HG02623 (cell line): ENCODE data around the gene SPATA25.
"Not testable (repeated sequence)": the region's sequence is repeated elsewhere in the genome, so short reads cannot be mapped to it uniquely, and the experiment has no call there.

Experiments
- ATAC-seq: cut with Tn5 transposase; IDR thresholded peaks from one replicate; pipeline ENCODE4 v1.9.1; 2021; ENCODE audit warnings: moderate library complexity; ENCODE audit not compliant: unreplicated experiment

The SPATA25 gene

DNA sequence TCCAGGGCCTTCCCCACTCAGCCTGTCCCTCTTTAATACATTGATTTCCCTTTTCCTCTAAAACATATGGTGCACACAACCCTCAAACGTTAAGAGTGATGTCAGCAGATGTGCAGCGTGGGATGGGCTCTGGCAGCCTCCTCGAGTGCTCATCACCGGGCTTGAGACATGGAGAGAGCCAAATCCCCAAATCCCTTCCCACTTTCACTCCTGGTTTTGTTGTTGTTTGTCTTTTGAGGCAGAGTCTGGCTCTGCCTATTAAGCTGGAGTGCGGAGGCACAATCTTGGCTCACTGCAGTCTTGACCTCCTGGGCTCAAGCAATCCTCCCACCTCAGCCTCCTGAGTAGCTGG is 30.3 kb upstream of the SPATA25 start:
- no peak for ATAC-seq

DNA sequence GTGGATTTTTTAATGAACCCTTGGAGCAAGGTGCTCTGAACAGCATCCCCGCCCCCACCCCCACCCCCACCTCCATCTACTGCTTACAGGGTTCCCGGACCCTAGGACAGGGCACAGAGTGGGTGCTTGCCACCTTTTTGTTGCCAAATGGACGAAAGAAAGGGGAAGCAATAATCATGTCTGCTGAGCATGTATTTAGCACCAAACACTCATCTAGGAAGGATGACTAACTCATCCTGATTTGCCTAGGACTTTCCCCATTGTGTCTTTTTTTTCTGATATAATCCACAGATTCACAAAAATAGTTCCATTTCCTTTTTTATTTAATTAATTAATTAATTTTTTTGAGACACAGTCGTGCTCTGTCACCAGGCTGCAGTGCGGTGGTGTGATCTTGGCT is 25.7 kb upstream of the SPATA25 start:
- ATAC-seq: no peak

DNA sequence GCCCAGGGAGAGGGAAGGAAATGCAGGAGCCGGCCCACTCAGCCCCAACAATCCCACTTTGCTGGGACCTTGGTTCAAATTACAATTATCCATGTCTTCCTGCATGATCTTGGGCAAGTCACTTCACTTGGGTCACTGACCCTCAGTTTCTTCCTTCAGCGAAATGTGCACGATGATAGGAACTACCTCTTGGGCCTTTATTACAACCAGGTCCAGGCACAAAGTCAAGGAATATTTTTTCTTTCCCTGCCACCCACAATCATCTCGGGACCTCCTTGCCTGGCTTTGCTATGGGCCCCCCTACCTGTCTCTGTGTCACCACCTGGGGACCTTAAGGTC is 24.9 kb upstream of the SPATA25 start:
- no peak for ATAC-seq

DNA sequence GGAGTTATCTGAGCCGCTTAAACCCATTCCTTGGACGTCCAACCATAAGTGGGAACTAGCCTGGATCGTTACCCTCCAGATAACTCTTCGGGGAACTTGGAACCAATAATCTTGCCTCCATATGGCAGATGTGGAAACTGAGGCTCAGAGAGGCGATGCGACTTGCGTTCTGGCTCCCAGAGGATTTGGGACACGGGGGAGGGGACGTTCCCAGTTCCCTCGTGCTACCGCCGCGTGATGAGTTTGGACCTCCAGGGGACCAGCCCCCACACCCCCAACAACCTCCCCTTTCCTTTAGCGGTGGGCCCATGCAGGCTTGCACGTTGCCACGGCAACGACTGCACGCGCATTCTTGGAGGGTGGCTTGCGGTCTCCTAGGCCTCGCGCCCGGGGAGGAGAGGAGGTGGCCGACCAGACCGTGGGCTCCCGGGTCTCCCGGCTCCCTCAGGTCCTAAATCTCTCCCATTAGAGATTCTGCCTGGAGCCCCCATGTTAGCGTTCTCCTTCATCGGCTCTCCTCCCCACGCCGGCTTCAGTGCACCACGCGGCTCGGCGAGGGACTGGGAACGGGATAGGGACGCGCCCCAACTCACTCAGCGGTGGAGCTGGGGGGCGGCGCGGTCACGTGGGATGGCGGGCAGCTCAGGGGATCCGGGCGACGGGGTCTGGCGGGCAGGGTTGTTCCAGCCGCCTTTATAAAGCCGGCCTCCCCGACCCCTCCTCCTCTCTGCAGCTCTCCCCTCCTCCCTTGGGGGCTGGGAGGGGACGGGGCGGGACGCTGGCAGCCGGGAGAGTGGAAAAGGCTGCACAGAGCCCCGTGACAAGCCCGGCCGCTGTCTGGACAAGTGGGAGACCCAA is 24.3 kb upstream of the SPATA25 start, which contains the start of gene PLTP:
PLTP (minus strand) TSS at position 670 of the 858 bp plus-strand sequence. CDS start 703 bp downstream, outside the sequence.
- no peak for ATAC-seq

DNA sequence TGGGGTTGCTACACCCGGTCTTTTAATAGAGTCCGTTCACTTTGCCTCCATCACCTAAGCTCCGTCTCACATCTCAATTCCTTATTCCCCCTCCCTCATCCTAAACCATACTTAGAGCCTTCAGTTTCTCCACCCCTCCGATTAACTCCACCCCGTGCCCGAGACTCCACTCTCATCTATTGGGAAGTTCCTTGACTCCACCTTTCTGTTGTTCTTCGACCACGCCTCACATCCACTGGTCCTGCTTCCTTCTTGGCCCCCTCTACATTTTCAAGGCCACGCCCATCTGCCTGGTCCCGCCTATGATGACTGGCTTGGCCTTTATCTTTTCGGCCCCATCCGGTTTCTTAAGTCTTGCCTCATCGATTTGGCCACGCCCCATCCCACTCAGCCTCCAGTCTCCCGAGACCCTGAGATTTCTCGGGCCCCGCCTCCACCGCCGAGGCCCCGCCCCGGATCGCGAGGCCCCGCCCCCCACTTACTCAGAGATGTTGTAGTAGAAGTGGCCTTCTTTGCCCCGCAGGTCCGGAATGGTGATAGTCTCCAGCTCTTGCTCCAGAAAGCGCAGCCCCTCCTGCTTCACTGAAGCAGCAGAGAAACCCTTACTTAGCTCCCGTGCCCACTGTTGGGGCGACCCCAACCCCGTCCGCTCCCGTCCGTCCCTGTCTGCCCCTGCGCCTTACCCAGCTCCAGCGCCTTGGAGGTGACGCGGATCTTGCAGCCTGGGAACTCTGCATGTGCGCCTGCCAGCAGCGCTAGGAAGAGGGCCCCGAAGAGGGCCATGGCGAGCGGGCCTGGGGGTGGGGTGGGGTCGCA is 23.5 kb upstream of the SPATA25 start:
- peak; percentile 84 for ATAC-seq

DNA sequence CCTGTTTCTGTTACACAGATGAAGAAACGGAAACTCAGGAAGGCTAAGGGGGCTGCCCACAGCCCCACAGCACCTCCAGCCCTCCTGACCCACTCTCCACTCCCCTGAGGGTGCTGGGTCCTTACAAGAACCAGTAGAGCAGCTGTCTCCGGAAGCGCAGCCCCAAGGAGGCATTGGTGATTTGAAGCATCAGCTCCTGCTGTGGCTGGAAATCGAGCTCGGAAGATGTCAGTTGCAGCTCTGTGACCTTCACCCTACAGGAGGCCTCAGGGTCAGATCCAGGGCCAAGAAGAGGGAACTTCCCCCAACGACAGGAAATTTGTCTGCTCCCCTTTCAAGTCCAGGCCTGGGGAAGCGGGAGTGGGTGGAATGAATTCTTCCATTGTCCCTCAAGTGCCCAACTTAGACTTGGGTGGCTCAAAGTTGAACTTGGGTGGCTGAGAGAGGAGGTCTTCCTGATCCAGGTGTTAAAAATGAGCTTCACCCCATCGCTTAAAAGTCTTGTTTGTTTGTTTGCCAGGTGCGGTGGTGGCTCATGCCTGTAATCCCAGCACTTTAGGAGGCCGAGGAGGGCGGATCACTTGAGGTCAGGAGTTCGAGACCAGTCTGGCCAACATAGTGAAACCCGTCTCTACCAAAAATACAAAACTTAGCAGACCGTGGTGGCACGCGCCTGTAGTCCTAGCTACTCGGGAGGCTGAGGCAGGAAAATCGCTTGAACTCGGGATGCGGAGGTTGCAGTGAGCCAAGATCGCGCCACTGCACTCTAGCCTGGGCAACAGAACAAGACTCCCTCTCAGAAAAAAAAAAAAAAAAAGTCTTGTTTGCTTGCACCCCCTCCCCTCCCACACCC is 22.6 kb upstream of the SPATA25 start:
- no peak for ATAC-seq

DNA sequence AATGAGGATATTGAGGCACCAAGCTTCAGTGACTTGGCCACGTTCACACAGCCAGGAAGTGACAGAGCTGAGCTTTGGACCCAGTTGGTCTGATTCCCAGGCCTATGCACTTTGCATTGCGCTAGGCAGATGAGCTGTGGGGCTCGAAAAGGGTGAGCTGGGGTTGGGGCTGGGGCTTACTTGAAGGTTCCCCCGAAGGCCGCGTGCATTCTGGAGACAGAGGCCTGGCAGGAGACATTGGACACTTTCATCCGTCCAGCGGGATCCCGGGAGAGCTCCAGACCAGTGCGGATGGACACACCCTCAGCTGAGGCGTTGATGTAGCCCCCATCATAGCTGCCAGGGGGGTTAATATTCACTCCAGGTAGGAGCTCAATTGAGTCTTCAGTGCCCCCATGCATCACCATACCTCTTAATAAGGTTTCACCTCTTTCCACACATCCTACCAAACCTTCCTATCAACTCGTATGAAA is 21.9 kb upstream of the SPATA25 start:
- no peak for ATAC-seq

DNA sequence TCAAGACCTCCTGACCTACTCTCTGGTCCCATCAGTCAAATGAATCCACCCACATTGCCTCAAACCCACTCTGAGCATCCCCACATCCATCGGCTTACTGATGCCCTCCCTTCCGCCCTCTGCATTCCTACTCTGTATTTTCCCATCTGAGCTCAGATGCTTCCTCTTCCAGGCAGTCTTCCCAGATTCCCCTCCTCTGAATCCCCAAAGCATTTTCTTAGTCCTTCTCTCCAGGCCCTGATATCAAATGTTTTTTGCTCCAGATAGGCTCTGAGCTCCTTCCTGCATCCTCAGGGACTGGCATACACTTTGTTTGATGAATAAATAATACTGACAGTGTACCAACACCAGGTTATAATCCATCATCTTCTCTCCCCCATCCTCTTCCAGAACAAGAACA is 20.7 kb upstream of the SPATA25 start:
- ATAC-seq: no peak

DNA sequence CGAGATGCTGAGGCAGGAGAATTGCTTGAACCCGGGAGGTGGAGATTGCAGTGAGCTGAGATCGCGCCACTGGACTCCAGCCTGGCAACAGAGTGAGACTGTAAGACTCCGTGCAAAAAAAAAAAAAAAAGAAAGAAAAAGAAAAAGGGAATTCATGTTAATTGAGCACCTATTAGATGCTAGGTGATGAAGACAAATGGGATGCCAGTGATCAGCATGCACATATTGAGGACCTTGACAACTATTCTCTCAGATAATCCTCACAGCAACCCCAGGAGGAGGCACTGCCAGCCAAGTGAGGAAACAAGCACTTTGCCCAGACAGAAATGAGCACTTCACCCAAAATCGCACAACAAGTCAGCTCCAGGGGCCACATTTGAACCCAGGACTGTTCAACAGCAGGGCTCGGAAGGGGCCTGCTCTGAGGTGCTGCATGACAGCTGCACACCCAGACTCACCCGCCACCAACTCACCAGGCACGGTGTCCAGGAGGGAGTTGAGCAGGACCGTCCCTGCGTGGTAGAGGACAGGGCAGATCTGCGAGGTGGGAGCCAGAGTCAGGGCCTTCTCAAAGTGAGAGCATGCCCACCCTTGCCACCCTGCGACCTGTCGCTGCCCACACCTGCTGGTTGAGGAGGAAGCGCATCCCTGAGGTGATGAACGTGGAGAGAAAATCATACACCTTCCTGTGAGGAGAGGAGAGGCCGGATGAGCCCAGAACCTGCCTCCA is 20.0 kb upstream of the SPATA25 start:
- ATAC-seq: no peak

DNA sequence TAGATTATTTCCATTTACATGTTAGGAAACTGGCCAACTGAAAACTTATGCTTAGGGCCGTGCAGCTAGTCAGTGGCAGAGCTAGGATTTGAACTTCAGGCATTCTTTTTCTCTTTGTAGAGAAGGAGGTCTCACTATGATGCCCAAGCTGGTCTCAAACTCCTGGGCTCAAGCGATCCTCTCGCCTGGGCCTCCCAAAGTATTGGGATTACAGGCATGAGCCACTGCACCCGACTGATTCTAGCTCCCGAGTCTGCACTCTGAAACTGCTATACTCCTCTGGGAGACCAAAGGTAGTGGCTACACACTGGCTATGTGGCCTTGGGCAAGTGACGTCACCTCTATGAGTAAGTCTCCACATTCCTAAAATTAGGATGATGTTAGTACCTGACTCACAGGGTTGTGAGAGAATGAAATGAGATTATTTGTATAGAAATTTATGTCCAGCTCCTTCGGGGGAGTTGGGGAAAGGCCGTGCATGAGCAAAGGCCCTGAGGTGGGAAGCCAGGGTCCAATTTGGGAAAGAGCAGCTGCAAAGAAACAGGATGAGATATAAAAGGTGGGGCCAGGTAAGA is 18.2 kb upstream of the SPATA25 start:
- ATAC-seq: no peak

DNA sequence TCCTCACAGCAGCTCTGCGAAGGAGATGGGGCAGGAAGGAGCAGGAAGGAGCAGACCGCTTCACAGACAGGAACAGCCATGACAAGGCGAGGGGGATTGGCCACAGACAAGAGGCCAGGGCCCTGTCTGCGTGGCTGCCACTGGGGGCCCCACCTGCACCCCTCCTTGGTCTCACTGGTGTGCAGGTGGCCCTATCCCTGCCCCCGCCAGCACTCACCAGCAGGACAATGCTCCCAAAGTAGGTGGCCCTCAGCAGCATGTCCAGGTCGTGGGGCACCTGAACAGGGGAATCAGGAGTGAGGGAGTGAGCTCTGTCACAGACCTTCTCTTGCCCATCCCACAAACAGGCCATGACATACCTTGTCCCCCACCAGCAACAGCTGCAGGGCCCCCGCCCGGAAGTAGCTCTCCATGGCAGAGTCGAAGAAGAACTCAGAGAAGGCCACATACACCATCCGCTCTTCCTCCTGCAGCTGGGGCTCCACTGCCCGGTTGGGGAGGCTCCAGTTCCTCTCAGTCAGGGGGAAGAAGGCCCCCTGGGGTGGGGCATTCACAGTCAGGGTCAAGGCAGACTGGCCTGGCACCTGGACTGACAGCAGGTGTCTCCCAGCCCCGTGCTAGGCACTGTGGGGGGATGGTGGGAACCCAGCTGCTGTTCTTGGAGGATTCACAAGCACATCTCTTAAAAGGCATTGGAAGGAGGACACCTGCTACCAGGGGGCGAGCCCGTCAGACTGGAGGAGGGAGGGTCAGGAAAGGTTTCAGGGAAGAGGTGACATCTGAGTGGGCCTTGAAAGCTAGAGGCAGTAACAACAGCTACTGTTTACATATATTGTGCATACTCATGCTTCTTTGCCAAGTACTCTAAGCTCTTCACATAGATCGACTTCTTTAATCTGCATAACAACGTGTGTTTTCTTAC is 17.4 kb upstream of the SPATA25 start:
- ATAC-seq: no peak

DNA sequence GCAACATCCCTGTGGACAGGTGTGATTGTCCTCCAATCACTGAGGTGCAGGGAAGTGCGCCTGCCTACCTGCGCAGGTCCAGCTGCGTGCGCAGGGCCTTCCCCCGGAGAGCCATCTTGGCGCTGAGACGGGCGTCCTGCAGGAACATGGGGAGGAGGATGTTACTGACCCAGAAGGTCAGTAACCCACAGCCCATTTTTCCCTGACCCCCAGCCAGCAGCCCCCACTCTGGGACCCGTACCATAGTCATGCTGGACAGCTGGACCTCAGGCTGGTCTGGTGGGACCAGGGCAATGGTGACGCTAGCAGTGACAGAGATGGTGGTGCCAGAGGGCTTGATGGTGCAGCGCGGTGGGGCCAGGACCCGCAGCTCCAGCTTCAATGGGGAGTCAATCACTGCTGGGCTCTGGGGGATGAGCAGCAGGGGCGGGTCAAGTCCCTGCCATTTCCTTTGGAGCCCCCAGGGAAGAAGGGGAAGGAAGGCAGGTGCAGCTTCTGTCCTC is 14.8 kb upstream of the SPATA25 start:
- ATAC-seq: no peak

DNA sequence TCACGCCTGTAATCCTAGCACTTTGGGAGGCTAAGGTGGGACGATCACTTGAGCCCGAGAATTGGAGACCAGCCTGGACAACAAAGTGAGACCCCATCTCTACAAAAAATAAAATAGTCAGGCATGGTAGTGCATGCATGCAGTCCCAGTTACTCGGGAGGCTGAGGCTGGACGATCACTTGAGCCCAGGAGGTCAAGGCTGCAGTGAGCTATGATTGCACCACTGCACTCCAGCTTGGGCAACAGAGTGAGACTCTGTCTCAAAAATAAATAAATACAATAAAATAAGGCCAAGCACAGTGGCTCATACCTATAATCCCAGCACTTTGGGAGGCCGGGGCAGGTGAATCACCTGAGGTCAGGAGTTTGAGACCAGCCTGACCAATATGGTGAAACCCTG is 13.9 kb upstream of the SPATA25 start:
- not testable (repeated sequence) for ATAC-seq

DNA sequence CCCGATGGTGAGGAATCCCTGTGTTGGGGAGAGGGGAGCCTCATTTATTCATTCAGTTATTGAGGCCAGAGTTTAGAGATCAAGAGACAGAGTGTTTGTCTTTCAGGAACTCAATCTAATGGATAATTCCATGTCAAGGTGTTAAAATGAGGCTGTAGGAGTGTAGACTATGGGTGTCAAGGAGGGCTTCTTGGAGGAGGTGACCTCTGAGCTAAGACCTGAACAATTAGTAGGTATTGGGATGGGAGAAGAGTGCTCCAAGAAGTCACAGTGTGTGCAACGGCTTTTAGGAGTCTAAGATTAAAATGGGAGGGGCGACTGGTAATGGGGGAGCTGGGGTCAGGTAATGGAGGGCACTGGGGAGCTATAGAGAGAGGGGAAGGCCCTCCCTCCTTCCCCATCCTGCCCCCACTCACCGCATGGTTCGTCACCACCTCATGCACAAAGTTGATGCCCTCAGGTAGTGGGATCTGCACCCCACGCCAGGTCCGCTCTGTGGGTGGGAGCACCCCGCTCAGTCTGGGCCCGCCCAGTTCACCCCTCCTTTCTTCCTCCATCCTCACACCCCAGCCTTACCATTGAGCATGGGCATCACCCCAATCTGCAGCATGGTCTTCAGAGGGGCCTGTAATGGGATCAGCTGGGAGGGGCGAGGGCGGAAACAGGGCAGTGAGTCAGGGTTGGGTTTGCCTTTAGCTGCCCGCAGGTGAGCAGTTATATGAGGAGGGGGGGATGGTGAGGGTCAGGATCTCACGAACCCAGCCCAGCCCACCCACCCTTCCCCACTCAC is 11.8 kb upstream of the SPATA25 start:
- ATAC-seq: no peak

DNA sequence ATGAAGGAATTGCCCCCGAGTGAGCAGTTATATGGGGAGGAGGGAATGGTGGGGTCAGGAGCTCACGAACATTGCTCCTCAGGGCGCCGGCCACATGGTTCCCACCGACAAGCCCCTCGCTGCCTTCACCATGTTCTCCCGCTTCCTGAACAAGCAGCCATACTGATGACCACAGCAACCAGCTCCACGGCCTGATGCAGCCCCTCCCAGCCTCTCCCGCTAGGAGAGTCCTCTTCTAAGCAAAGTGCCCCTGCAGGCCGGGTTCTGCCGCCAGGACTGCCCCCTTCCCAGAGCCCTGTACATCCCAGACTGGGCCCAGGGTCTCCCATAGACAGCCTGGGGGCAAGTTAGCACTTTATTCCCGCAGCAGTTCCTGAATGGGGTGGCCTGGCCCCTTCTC is 10.9 kb upstream of the SPATA25 start:
- ATAC-seq: no peak

DNA sequence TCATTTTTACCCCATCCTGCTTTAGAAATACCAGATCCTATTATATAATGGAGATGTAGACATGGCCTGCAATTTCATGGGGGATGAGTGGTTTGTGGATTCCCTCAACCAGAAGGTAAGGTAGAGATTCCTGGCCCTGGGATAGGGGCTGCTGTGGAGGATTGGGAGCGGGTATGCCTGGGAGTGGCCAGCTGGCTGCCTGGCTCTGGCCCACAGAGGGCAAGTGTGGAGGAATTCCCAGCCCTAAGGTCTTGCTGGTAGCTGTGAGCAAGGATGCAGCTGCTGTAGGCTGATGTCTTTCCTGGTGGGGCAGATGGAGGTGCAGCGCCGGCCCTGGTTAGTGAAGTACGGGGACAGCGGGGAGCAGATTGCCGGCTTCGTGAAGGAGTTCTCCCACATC is 10.3 kb upstream of the SPATA25 start:
- ATAC-seq: no peak

DNA sequence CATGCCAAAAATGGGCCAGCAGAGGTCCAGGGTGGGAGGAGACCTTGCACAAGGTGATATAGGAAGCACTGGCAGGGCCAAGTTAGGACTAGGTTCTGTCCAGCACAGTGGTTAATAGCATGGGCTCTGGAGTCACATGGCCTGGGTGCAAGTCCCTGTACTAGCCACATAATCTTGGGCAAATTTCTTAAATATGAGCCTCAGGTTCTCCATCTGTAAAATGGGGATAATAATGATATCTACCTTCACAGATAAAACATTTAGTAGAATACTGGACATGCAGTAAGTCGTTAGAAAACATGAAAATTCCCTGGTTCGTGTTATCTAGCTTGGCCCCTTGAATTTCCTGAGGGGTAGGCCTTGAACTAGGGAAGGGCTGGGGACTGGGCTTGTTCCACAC is 9.9 kb upstream of the SPATA25 start:
- no peak for ATAC-seq

DNA sequence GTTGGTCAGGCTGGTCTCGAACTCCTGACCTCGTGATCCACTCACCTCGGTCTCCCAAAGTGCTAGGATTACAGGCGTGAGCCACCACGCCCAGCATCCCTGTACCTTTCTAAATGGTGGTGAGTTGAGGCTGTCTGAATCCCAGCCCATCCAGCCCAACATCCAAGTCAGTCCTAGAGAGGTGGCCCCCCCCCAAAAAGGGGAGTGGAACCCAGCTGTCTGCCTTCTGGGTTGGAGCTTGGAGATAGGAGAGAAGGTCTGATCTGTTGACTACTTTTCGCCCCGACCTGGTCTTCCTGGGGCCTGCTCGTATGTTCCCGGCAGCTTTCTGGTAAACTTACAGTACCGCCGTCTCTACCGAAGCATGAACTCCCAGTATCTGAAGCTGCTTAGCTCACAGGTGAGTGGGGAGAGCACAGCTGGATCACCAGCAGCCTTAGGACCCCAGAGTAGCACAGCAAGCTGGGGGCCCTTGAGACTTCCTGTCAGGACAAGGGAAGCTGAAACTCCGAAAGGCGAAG is 9.3 kb upstream of the SPATA25 start:
- no peak for ATAC-seq
